AG10803 (cell line): ENCODE results near the gene COL26A1.

Source experiments
- DNase-seq: peaks from one replicate; pipeline ENCODE4 v3.0.0; 2010; ENCODE audit warnings: low read depth
- H3K4me3 ChIP-seq: 2 replicates; pipeline ENCODE4 v1.5.1; 2011; ENCODE audit warnings: mild to moderate bottlenecking, low read length, control low read depth
- CTCF ChIP-seq: conservative IDR thresholded peaks from 2 replicates; pipeline ENCODE4 v1.5.1; 2011; ENCODE audit warnings: mild to moderate bottlenecking, low read length, control low read depth, inconsistent platforms

The COL26A1 gene

DNA sequence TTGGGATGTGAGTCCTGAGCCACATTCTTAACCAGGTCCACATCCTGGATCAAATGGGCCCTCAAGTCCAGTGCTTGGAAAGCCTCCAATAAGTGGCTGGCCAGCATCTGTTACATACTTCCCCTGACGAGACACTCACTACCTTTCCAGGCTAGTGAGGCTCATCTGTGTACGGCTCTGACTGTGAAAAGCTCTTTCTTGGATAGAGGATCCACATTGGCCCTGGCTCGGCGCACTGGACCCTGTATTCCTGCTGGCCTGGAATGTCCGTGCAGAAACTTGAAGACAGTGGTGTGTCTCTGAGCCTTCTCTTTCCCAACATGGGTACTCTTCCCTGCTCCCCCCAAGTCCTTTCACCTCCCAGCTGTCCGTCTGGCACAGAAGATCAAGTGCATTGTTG is 230.9 kb downstream of the COL26A1 start:
- TF ChIP-seq CTCF: no peak
- no peak for DNase-seq

DNA sequence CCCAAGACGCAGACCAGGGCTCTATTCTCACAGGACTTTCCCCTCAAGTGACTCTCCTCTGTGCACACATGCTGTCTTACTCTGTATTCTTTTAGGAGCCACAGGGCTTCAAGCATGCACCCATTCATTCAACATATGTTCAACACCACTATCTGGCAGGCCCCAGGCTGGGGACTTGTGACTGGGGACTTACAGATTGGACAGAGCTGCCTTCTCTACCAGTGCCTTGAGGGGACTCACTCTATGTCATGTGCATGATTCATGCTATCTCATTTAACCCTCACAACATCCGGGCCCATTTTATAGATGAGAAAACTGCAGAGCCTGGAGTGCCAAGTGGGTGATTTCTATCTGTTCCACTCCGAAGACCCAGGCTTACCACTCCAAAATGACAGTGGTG is 232.1 kb downstream of the COL26A1 start:
- no peak for TF ChIP-seq CTCF
- no peak overlapping the region for H3K4me3 ChIP-seq
- DNase-seq: no peak

More for the DNA sequence above, 230.9 kb downstream of the COL26A1 start:
- H3K4me3 ChIP-seq: no peak overlapping the region

DNA sequence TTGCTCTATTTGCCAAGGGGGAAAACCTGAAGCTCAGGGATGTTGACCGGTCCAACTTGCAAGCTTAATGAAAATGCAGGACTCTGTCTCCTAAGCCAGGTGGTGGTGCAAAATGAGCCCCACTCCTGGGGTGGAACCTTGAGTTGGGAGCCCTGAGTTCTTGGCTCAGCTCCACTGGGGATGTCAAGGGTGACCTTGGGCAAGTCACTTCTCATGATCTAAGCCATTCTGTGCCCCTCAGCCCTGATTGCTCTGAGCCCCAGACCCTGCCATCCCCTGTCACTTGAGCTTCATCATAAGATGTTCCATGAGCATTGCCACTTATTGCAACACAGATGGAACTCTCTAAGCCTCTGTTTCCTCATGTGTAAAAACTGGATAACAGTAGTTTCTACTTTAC is 232.6 kb downstream of the COL26A1 start:
- TF ChIP-seq CTCF: no peak
- H3K4me3 ChIP-seq: no peak overlapping the region
- no peak for DNase-seq

DNA sequence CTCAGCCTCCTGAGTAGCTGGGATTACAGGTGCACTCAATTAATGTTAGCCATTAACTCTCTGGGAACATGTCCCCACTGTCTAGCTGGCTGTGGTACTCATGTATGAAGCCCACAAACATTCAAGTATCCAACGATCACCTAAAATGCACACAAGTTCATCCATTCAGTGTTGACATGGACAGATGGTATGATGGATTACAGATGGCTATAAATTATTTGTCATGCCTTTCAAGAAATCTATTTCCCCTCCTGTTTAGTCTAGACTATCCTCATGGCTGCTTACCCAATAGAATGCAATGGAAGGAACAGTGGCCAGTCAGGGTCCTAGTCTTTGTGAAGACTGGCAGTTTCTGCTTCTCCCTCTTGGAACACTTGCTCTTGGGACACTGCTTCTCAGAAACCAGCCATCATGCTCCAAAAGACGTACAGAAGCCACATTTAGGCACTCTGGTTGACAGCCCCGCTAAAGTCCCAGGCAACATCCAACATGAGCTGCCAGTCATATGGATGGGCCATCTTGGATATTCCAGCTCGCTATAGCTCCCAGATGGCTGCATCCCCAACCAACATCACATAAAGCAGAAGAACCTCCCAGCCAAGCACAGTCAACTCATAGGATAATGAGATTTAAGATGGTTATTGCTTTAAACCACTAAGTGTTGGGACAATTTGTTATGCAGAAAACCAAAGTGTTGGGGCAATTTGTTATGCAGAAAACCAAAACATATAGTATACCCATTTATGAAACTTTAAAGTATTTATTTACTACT is 233.3 kb downstream of the COL26A1 start:
- no peak for TF ChIP-seq CTCF
- H3K4me3 ChIP-seq: no peak overlapping the region
- no peak for DNase-seq

DNA sequence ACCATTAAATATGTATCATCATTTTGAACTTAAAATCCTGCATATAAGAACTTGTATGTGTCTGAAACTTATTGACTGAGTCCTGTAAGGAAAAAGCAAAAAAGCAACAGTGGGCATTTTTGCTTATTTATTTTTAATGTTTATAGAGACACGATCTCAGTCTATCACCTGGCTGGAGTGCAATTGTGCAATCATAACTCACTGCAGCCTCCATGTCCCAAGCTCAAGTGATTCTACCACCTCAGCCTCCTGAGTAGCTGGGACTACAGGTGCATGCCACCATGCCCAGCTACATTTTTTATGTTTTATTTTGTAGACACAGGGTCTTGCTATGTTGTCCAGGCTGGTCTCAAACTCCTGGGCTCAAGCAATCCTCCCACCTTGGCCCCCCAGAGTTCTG is 234.2 kb downstream of the COL26A1 start:
- H3K4me3 ChIP-seq: no peak overlapping the region
- TF ChIP-seq CTCF: no peak
- DNase-seq: no peak

DNA sequence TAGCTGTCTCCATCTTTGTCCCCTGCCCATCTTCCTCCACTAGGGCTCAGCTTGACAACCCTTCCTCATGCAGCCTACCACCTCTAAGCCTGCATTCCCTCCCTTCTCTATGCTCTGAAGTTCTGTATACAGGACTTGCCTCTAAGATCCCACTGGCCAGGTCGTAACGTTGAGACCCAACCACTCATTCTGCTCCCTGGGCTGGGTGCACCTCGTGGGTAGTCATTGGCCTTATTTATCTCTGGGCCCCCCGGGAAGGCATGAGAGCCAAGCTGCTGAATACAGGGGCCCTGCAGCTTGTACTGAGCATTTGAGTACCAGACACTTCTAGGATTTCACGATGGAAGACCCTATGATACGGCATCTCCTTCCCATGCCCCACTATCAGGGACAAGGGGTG is 235.3 kb downstream of the COL26A1 start:
- DNase-seq: no peak
- TF ChIP-seq CTCF: no peak
- H3K4me3 ChIP-seq: no peak overlapping the region

- no peak overlapping the region for H3K4me3 ChIP-seq
- no peak for DNase-seq
- no peak for TF ChIP-seq CTCF
Measured at GRCh38 chr7:101598422-101598985, 235.8 kb downstream of the COL26A1 start.
